Nephron progenitor cell (in vitro differentiated cells): Measurements from ENCODE around the gene RTN4R.

Experiments
- DNase-seq: peaks from one replicate; pipeline ENCODE4 v3.0.0; 2021
- H3K27ac Mint-ChIP-seq: 2 replicates; pipeline ENCODE4 v1.8.0; 2021; ENCODE audit warnings: mild to moderate bottlenecking, moderate library complexity, mixed read lengths
- H3K27me3 Mint-ChIP-seq: 2 replicates; pipeline ENCODE4 v1.8.0; 2021; ENCODE audit warnings: mild to moderate bottlenecking, low read depth, mixed read lengths; ENCODE audit not compliant: poor library complexity
- H3K36me3 Mint-ChIP-seq: 2 replicates; pipeline ENCODE4 v1.8.0; 2021; ENCODE audit warnings: low read depth, mixed read lengths
- H3K4me1 Mint-ChIP-seq: 2 replicates; pipeline ENCODE4 v1.8.0; 2021; ENCODE audit warnings: mixed read lengths
- H3K4me3 Mint-ChIP-seq: 2 replicates; pipeline ENCODE4 v1.8.0; 2021; ENCODE audit warnings: mild to moderate bottlenecking, moderate library complexity, mixed read lengths
- H3K9me3 Mint-ChIP-seq: 2 replicates; pipeline ENCODE4 v1.8.0; 2021; ENCODE audit warnings: mild to moderate bottlenecking, moderate library complexity, mixed read lengths
- CTCF ChIP-seq: fragments of 200-600 bp; sonication (generic); IDR thresholded peaks from 2 replicates; pipeline ENCODE4 v1.5.0; 2021; ENCODE audit warnings: antibody characterized with exemption

The RTN4R gene

GRCh38 chr22:20235389-20235991 lies 32.6 kb downstream of the RTN4R start:
- peak overlapping the region; percentile 58 for H3K4me3 Mint-ChIP-seq
- H3K27me3 Mint-ChIP-seq, result peaks cover 12% of the 10 kb centered on the region
- no peaks in the 10 kb centered on the region for H3K9me3 Mint-ChIP-seq
- TF ChIP-seq CTCF, result no peak
- no peak for DNase-seq
- no peaks in the 10 kb centered on the region for H3K36me3 Mint-ChIP-seq
- no peak overlapping the region for H3K27ac Mint-ChIP-seq
- peaks cover 46% of the 10 kb centered on the region for H3K4me1 Mint-ChIP-seq

- Mint-ChIP-seq H3K9me3 (no peaks in the 10 kb centered on the region), H3K4me3 (peak overlapping the region; percentile 58), H3K27ac (no peak overlapping the region), H3K4me1 (peaks cover 43% of the 10 kb centered on the region), H3K36me3 (no peaks in the 10 kb centered on the region), H3K27me3 (peaks cover 12% of the 10 kb centered on the region)
- DNase-seq, result peak; percentile 58
- TF ChIP-seq CTCF, result no peak
Measured at GRCh38 chr22:20234760-20235388, 33.2 kb downstream of the RTN4R start.

- Mint-ChIP-seq H3K27me3 (peaks cover 12% of the 10 kb centered on the region), H3K9me3 (no peaks in the 10 kb centered on the region), H3K4me3 (no peak overlapping the region), H3K4me1 (peaks cover 42% of the 10 kb centered on the region), H3K36me3 (no peaks in the 10 kb centered on the region), H3K27ac (no peak overlapping the region)
- DNase-seq, result no peak
- no peak for TF ChIP-seq CTCF
Measured at GRCh38 chr22:20234314-20234682, 33.8 kb downstream of the RTN4R start.

GRCh38 chr22:20233351-20234313 lies 34.5 kb downstream of the RTN4R start:
- no peak for TF ChIP-seq CTCF
- H3K27ac Mint-ChIP-seq, result no peak overlapping the region
- H3K36me3 Mint-ChIP-seq, result no peaks in the 10 kb centered on the region
- no peak for DNase-seq
- H3K4me1 Mint-ChIP-seq, result peaks cover 39% of the 10 kb centered on the region
- H3K27me3 Mint-ChIP-seq, result peaks cover 12% of the 10 kb centered on the region
- no peaks in the 10 kb centered on the region for H3K9me3 Mint-ChIP-seq
- no peak overlapping the region for H3K4me3 Mint-ChIP-seq

- no peak for DNase-seq
- H3K27me3 Mint-ChIP-seq, result peaks cover 16% of the 10 kb centered on the region
- peaks cover 39% of the 10 kb centered on the region for H3K4me1 Mint-ChIP-seq
- H3K4me3 Mint-ChIP-seq, result no peak overlapping the region
- no peaks in the 10 kb centered on the region for H3K9me3 Mint-ChIP-seq
- no peak for TF ChIP-seq CTCF
- no peaks in the 10 kb centered on the region for H3K36me3 Mint-ChIP-seq
- H3K27ac Mint-ChIP-seq, result no peak overlapping the region
Measured at GRCh38 chr22:20232781-20233180, 35.3 kb downstream of the RTN4R start.
